H1 (cell line): Measurements from ENCODE around the gene RPP30.

Source experiments
- CEBPB ChIP-seq: IDR thresholded peaks from 2 replicates; pipeline ENCODE4 v1.6.1; 2012; ENCODE audit warnings: low read depth, low read length
- CHD2 ChIP-seq: IDR thresholded peaks from 2 replicates; pipeline ENCODE4 v1.6.1; 2012; ENCODE audit warnings: low read length, improper control_type of control experiment
- EZH2 ChIP-seq: fragments of 200-600 bp; sonication (generic); IDR thresholded peaks from 2 replicates; pipeline ENCODE4 v1.7.1; 2012; ENCODE audit warnings: low read depth, mild to moderate bottlenecking, moderate library complexity, low read length, inconsistent platforms; ENCODE audit not compliant: severe bottlenecking
- HDAC2 ChIP-seq, 2 experiments: fragments of 300-600 bp in 1 of 2; sonication (generic) in 1 of 2; IDR thresholded peaks; 2 replicates each; pipeline ENCODE4 v1.6.1; 2011 to 2012; ENCODE audit warnings: low read depth in 2 of 2, low read length in 2 of 2, mild to moderate bottlenecking in 2 of 2, moderate library complexity in 2 of 2, borderline replicate concordance in 1 of 2, inconsistent platforms in 1 of 2
- PHF8 ChIP-seq: fragments of 200-600 bp; sonication (generic); conservative IDR thresholded peaks from 2 replicates; pipeline ENCODE4 v1.7.1; 2012; ENCODE audit warnings: low read depth, mild to moderate bottlenecking, inconsistent platforms, low read length, moderate library complexity
- POLR2A ChIP-seq, 2 experiments: IDR thresholded peaks; 1 replicate in 1 of 2; 2 replicates in 1 of 2; pipeline ENCODE4 v1.6.1; 2011; ENCODE audit warnings: low read depth in 2 of 2, low read length in 2 of 2, mild to moderate bottlenecking in 2 of 2; ENCODE audit errors: control extremely low read depth in 1 of 2
- POLR2AphosphoS5 ChIP-seq: IDR thresholded peaks from 2 replicates; pipeline ENCODE4 v1.6.1; 2011; ENCODE audit warnings: low read depth, low read length
- SP4 ChIP-seq: IDR thresholded peaks from 2 replicates; pipeline ENCODE4 v1.6.1; 2012; ENCODE audit warnings: low read length, inconsistent platforms
- TCF12 ChIP-seq: IDR thresholded peaks from 2 replicates; pipeline ENCODE4 v1.6.1; 2011; ENCODE audit warnings: low read depth, mild to moderate bottlenecking, low read length
- TF ChIP-seq, protein P1 (sequence below), 3 experiments: IDR thresholded peaks; 1 replicate in 2 of 3; 2 replicates in 1 of 3; pipeline versions ENCODE4 v1.5.1 to v1.6.1; 2011; ENCODE audit warnings: low read length in 3 of 3, mild to moderate bottlenecking in 3 of 3, inconsistent platforms in 2 of 3, low read depth in 1 of 3, moderate library complexity in 1 of 3; ENCODE audit not compliant: insufficient read depth in 1 of 3; ENCODE audit errors: control extremely low read depth in 1 of 3
- TF ChIP-seq, protein P2 (sequence below): IDR thresholded peaks from 2 replicates; pipeline ENCODE4 v1.6.1; 2011; ENCODE audit warnings: low read length, improper control_type of control experiment

- TF ChIP-seq, protein P1, sequence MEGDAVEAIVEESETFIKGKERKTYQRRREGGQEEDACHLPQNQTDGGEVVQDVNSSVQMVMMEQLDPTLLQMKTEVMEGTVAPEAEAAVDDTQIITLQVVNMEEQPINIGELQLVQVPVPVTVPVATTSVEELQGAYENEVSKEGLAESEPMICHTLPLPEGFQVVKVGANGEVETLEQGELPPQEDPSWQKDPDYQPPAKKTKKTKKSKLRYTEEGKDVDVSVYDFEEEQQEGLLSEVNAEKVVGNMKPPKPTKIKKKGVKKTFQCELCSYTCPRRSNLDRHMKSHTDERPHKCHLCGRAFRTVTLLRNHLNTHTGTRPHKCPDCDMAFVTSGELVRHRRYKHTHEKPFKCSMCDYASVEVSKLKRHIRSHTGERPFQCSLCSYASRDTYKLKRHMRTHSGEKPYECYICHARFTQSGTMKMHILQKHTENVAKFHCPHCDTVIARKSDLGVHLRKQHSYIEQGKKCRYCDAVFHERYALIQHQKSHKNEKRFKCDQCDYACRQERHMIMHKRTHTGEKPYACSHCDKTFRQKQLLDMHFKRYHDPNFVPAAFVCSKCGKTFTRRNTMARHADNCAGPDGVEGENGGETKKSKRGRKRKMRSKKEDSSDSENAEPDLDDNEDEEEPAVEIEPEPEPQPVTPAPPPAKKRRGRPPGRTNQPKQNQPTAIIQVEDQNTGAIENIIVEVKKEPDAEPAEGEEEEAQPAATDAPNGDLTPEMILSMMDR (IDR thresholded peaks at IDR 0.05; ENCODE audit: control extremely low read depth in 1 of 3, insufficient read depth in 1 of 3, low read depth in 1 of 3, low read length in 3 of 3): 0 out of 4 replicates have a peak, but pooled peaks of 1 of the 3 experiments have one; percentile 0
- peak; percentile 88 for TF ChIP-seq PHF8
- no peak for TF ChIP-seq SP4
- TF ChIP-seq CHD2: no peak
- no peak for TF ChIP-seq HDAC2 (IDR thresholded peaks at IDR 0.05; ENCODE audit: borderline replicate concordance in 1 of 2, low read depth in 2 of 2, low read length in 2 of 2)
- TF ChIP-seq POLR2A (IDR thresholded peaks at IDR 0.05; ENCODE audit: control extremely low read depth in 1 of 2, low read depth in 2 of 2, low read length in 2 of 2): peak; percentile 50 to 80
- TF ChIP-seq EZH2: no peak
- TF ChIP-seq CEBPB: no peak
- TF ChIP-seq POLR2AphosphoS5: peak; percentile 77
- TF ChIP-seq TCF12: no peak
- TF ChIP-seq, protein P2, sequence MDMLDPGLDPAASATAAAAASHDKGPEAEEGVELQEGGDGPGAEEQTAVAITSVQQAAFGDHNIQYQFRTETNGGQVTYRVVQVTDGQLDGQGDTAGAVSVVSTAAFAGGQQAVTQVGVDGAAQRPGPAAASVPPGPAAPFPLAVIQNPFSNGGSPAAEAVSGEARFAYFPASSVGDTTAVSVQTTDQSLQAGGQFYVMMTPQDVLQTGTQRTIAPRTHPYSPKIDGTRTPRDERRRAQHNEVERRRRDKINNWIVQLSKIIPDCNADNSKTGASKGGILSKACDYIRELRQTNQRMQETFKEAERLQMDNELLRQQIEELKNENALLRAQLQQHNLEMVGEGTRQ: no peak
Measured at GRCh38 chr10:90871766-90872647, at the start of gene RPP30.
